ENCODE measurements around the gene NHLH1.

NHLH1 gene

GRCh38 chr1:160358073-160358472, 8.8 kb upstream of the NHLH1 start:
- peaks cover 79% of the 10 kb centered on the region for H3K36me3 ChIP-seq (ENCODE audit: insufficient read depth, low read length)
- no peaks in the 10 kb centered on the region for H3K9me2 ChIP-seq (ENCODE audit: low read depth, low read length)
- no peak overlapping the region for H3K27ac ChIP-seq (ENCODE audit: low read depth, low read length, poor library complexity, severe bottlenecking)
- H3K79me2 ChIP-seq (ENCODE audit: insufficient read depth, low read length) = no peaks in the 10 kb centered on the region
- no peaks in the 10 kb centered on the region for H3F3A ChIP-seq (ENCODE audit: insufficient read depth, low read length)
- no peak for TF ChIP-seq EZH2 (IDR thresholded peaks at IDR 0.05; ENCODE audit: borderline replicate concordance, low read length)
- no peak for TF ChIP-seq CTCF (IDR thresholded peaks at IDR 0.05; ENCODE audit: low read length)
- H3K4me3 ChIP-seq (ENCODE audit: low read depth, low read length, poor library complexity, severe bottlenecking) = no peak overlapping the region
- no peaks in the 10 kb centered on the region for H3K9me3 ChIP-seq (ENCODE audit: low read length)
- H3K27me3 ChIP-seq (ENCODE audit: insufficient read depth, low read length) = no peaks in the 10 kb centered on the region
- H3K9ac ChIP-seq (ENCODE audit: low read length) = no peak overlapping the region
- no peaks in the 10 kb centered on the region for H3K4me1 ChIP-seq (ENCODE audit: insufficient read depth, low read length, severe bottlenecking)
- H3K4me2 ChIP-seq (ENCODE audit: low read length) = no peak overlapping the region
- H2AFZ ChIP-seq (ENCODE audit: low read length) = no peak overlapping the region
- H4K20me1 ChIP-seq (ENCODE audit: insufficient read depth, low read length) = no peaks in the 10 kb centered on the region

- Histone ChIP-seq H2AFZ (ENCODE audit: low read length) (no peak overlapping the region), H3K4me1 (ENCODE audit: insufficient read depth, low read length, severe bottlenecking) (no peaks in the 10 kb centered on the region), H3K27ac (ENCODE audit: low read depth, low read length, poor library complexity, severe bottlenecking) (no peak overlapping the region), H3K9ac (ENCODE audit: low read length) (no peak overlapping the region), H3F3A (ENCODE audit: insufficient read depth, low read length) (no peaks in the 10 kb centered on the region), H3K4me2 (ENCODE audit: low read length) (no peak overlapping the region), H4K20me1 (ENCODE audit: insufficient read depth, low read length) (no peaks in the 10 kb centered on the region), H3K27me3 (ENCODE audit: insufficient read depth, low read length) (no peaks in the 10 kb centered on the region), H3K4me3 (ENCODE audit: low read depth, low read length, poor library complexity, severe bottlenecking) (no peak overlapping the region), H3K36me3 (ENCODE audit: insufficient read depth, low read length) (peaks cover 62% of the 10 kb centered on the region), H3K9me2 (ENCODE audit: low read depth, low read length) (no peaks in the 10 kb centered on the region), H3K9me3 (ENCODE audit: low read length) (no peaks in the 10 kb centered on the region), H3K79me2 (ENCODE audit: insufficient read depth, low read length) (no peaks in the 10 kb centered on the region)
- TF ChIP-seq CTCF (IDR thresholded peaks at IDR 0.05; ENCODE audit: low read length) = no peak
- no peak for TF ChIP-seq EZH2 (IDR thresholded peaks at IDR 0.05; ENCODE audit: borderline replicate concordance, low read length)
Measured at GRCh38 chr1:160359559-160360226, 7.2 kb upstream of the NHLH1 start.

GRCh38 chr1:160360227-160360695, 6.6 kb upstream of the NHLH1 start:
- no peak overlapping the region for H3K4me2 ChIP-seq (ENCODE audit: low read length)
- peaks cover 57% of the 10 kb centered on the region for H3K36me3 ChIP-seq (ENCODE audit: insufficient read depth, low read length)
- no peak overlapping the region for H3K9ac ChIP-seq (ENCODE audit: low read length)
- no peak overlapping the region for H3K27ac ChIP-seq (ENCODE audit: low read depth, low read length, poor library complexity, severe bottlenecking)
- no peaks in the 10 kb centered on the region for H3K9me2 ChIP-seq (ENCODE audit: low read depth, low read length)
- H3K79me2 ChIP-seq (ENCODE audit: insufficient read depth, low read length) = no peaks in the 10 kb centered on the region
- no peak overlapping the region for H3K4me3 ChIP-seq (ENCODE audit: low read depth, low read length, poor library complexity, severe bottlenecking)
- H3K27me3 ChIP-seq (ENCODE audit: insufficient read depth, low read length) = no peaks in the 10 kb centered on the region
- H3K4me1 ChIP-seq (ENCODE audit: insufficient read depth, low read length, severe bottlenecking) = no peaks in the 10 kb centered on the region
- H3K9me3 ChIP-seq (ENCODE audit: low read length) = no peaks in the 10 kb centered on the region
- no peaks in the 10 kb centered on the region for H4K20me1 ChIP-seq (ENCODE audit: insufficient read depth, low read length)
- H2AFZ ChIP-seq (ENCODE audit: low read length) = no peak overlapping the region
- no peaks in the 10 kb centered on the region for H3F3A ChIP-seq (ENCODE audit: insufficient read depth, low read length)
- TF ChIP-seq CTCF (IDR thresholded peaks at IDR 0.05; ENCODE audit: low read length) (no peak), EZH2 (IDR thresholded peaks at IDR 0.05; ENCODE audit: borderline replicate concordance, low read length) (no peak)

All from OCI-LY1 (cell line).